Measurements from ENCODE around the gene CDK1. TPM values are rescaled to one million over a fixed set of nuclear protein-coding genes. Genes with fewer than 3 reads are reported as not detected.
"Not testable (repeated sequence)": the region's sequence is repeated elsewhere in the genome, so short reads cannot be mapped to it uniquely, and the experiment has no call there.

Gene CDK1
- total RNA-seq, 1 experiment from 2014 or later: 98.9 TPM

DNA sequence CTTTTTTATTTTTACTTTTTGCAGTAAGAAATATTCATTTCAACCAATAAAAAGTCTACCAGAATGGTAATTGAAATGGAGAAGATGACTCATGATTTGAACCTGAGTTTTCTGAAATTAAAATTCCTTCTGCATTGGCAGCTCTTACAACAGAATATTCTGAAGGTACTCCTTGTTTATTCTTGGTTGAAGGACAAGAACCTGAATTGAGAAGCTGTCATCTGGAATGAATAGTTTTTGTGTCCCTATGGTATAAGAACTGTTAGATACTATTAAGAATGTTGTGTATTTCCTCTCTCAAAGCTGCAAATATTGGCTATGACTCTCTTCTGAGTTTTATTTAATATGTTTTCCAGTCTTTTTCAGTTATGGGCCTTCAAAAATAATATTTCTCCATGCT, 56.1 kb downstream of the CDK1 start:
- H3K4me1 Mint-ChIP-seq: 0 out of 2 replicates have a peak, but pooled peaks cover 3% of the 10 kb centered on the region
- DNase-seq (ENCODE audit: low spot score) (no peak), ATAC-seq (no peak)
- POLR2A ChIA-PET: no interaction called here
- no peaks in the 10 kb centered on the region for H3K9me3 Mint-ChIP-seq
- CTCF ChIA-PET: no interaction called here
- H3K4me3 Mint-ChIP-seq: no peak overlapping the region
- TF ChIP-seq TP53 (CRISPR knock-in tag; IDR thresholded peaks at IDR 0.05) (no peak), ESRRA (CRISPR knock-in tag; IDR thresholded peaks at IDR 0.05; ENCODE audit: borderline replicate concordance) (no peak), ZNF416 (CRISPR knock-in tag; IDR thresholded peaks at IDR 0.05) (no peak), SOX15 (CRISPR knock-in tag; IDR thresholded peaks at IDR 0.05) (no peak), RELA (CRISPR knock-in tag; IDR thresholded peaks at IDR 0.05; ENCODE audit: borderline replicate concordance) (no peak), GABPB1 (CRISPR knock-in tag; IDR thresholded peaks at IDR 0.05) (no peak)
- no peaks in the 10 kb centered on the region for H3K27me3 Mint-ChIP-seq (ENCODE audit: low read depth)
- no peaks in the 10 kb centered on the region for H3K36me3 Mint-ChIP-seq
- H3K27ac Mint-ChIP-seq: no peak overlapping the region

DNA sequence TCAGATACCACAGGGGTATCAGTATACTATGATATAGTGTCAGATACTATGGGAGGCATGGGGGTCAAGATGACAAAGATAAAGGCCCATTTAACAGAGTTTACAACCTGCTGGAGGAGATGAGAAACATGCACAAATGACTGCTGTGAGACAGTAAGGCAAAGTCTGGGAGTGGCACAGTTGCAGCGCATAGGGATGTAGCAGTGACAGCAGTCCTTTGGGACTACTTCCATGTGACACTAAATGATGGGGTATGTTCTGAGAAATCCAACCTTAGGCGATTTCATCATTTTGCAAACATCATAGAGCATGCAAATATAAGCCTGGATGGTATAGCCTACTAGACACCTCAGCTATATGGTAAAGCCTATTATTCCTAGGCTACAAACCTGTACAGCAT, 56.8 kb downstream of the CDK1 start:
- Mint-ChIP-seq H3K27ac (no peak overlapping the region), H3K4me1 (0 out of 2 replicates have a peak, but pooled peaks cover 3% of the 10 kb centered on the region), H3K9me3 (no peaks in the 10 kb centered on the region), H3K36me3 (no peaks in the 10 kb centered on the region), H3K4me3 (no peak overlapping the region), H3K27me3 (ENCODE audit: low read depth) (no peaks in the 10 kb centered on the region)
- POLR2A ChIA-PET: no interaction called here
- no peak for TF ChIP-seq ZNF671 (CRISPR knock-in tag; IDR thresholded peaks at IDR 0.05)
- TF ChIP-seq NR2C2 (CRISPR knock-in tag; IDR thresholded peaks at IDR 0.05): no peak
- TF ChIP-seq, protein P1, sequence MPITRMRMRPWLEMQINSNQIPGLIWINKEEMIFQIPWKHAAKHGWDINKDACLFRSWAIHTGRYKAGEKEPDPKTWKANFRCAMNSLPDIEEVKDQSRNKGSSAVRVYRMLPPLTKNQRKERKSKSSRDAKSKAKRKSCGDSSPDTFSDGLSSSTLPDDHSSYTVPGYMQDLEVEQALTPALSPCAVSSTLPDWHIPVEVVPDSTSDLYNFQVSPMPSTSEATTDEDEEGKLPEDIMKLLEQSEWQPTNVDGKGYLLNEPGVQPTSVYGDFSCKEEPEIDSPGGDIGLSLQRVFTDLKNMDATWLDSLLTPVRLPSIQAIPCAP (CRISPR knock-in tag; IDR thresholded peaks at IDR 0.05): no peak
- no peak for TF ChIP-seq SP1 (CRISPR knock-in tag; conservative IDR thresholded peaks at IDR 0.05)
- TF ChIP-seq GRHL2 (CRISPR knock-in tag; IDR thresholded peaks at IDR 0.05; ENCODE audit: insufficient replicate concordance, severe bottlenecking): no peak
- TF ChIP-seq CREM (CRISPR knock-in tag; IDR thresholded peaks at IDR 0.05): no peak
- no peak for TF ChIP-seq RORB (CRISPR knock-in tag; IDR thresholded peaks at IDR 0.05)
- CTCF ChIA-PET: no interaction called here
- DNase-seq (ENCODE audit: low spot score): no peak
- no peak for ATAC-seq

DNA sequence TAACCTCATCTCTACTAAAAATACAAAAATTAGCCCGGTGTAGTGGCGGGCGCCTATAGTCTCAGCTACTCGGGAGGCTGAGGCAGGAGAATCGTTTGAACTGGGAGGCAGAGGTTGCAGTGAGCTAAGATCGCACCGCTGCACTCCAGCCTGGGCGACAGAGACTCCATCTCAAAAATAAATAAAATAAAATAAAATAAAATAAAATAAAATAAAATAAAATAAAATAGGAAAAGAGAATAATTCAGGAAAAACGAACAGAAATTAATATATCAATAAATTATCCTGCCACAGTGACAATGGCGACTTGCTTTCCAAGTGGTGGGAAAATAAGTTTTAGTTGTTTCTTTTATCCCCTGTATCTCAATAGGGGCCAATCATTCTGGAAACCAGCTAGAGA, 62.9 kb downstream of the CDK1 start:
- H3K27ac Mint-ChIP-seq; H3K9me3 Mint-ChIP-seq; DNase-seq (ENCODE audit: low spot score); H3K4me1 Mint-ChIP-seq; ATAC-seq; CTCF ChIA-PET; H3K36me3 Mint-ChIP-seq; H3K4me3 Mint-ChIP-seq; H3K27me3 Mint-ChIP-seq (ENCODE audit: low read depth): not testable (repeated sequence)
- TF ChIP-seq HMGA2 (CRISPR knock-in tag; IDR thresholded peaks at IDR 0.05): peak; percentile 94
- POLR2A ChIA-PET: interaction anchor here (0.6 kb wide), 3 partner anchors 345 to 1072 kb away, joined by 3 to 6 read pairs (median 5); no protein-coding TSS in a partner anchor

DNA sequence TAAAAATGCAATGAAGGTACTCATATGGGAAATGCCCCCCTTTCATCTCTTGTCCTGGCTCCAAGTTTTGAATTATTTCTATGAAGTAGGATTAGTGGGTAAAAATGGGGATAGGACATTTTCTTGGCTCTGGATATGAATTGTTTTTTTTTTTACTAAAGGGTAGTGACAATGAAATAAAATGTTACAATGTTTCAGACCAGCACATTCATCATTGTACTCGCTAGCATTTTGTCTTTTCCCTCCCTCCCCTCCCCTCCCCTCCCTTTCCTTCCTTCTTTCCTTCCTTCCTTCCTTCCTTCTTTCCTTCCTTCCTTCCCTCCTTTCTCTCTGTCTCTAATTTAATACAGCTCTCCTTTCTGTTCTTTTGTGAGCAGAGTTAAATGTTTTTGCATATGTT, 64.4 kb downstream of the CDK1 start:
- ATAC-seq: no peak

More for the DNA sequence above, 64.4 kb downstream of the CDK1 start:
- Mint-ChIP-seq H3K36me3 (no peaks in the 10 kb centered on the region), H3K4me1 (peaks cover 2% of the 10 kb centered on the region), H3K4me3 (no peak overlapping the region), H3K27ac (no peak overlapping the region), H3K9me3 (no peaks in the 10 kb centered on the region), H3K27me3 (ENCODE audit: low read depth) (no peaks in the 10 kb centered on the region)
- ChIA-PET POLR2A (interaction anchor here (0.6 kb wide), 1 partner anchor 231 kb away, joined by 4 read pairs; no protein-coding TSS in a partner anchor), CTCF (interaction anchor here (0.9 kb wide), 1 partner anchor 348 kb away, joined by 3 read pairs; no protein-coding TSS in a partner anchor)
- TF ChIP-seq ZNF263 (CRISPR knock-in tag; IDR thresholded peaks at IDR 0.05; ENCODE audit: low read depth) (no peak), ZNF423 (CRISPR knock-in tag; IDR thresholded peaks at IDR 0.05) (no peak), TEAD1 (CRISPR knock-in tag; IDR thresholded peaks at IDR 0.05) (no peak), ELF4 (CRISPR knock-in tag; IDR thresholded peaks at IDR 0.05; ENCODE audit: low read depth) (no peak), SP1 (CRISPR knock-in tag; conservative IDR thresholded peaks at IDR 0.05) (no peak), GABPB1 (CRISPR knock-in tag; IDR thresholded peaks at IDR 0.05) (no peak), JUN (CRISPR knock-in tag; IDR thresholded peaks at IDR 0.05) (no peak)
- TF ChIP-seq, protein P2, sequence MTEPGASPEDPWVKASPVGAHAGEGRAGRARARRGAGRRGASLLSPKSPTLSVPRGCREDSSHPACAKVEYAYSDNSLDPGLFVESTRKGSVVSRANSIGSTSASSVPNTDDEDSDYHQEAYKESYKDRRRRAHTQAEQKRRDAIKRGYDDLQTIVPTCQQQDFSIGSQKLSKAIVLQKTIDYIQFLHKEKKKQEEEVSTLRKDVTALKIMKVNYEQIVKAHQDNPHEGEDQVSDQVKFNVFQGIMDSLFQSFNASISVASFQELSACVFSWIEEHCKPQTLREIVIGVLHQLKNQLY (CRISPR knock-in tag; IDR thresholded peaks at IDR 0.05): no peak
- TF ChIP-seq, protein P3, sequence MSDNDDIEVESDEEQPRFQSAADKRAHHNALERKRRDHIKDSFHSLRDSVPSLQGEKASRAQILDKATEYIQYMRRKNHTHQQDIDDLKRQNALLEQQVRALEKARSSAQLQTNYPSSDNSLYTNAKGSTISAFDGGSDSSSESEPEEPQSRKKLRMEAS (CRISPR knock-in tag; IDR thresholded peaks at IDR 0.05): no peak
- TF ChIP-seq, protein P4, sequence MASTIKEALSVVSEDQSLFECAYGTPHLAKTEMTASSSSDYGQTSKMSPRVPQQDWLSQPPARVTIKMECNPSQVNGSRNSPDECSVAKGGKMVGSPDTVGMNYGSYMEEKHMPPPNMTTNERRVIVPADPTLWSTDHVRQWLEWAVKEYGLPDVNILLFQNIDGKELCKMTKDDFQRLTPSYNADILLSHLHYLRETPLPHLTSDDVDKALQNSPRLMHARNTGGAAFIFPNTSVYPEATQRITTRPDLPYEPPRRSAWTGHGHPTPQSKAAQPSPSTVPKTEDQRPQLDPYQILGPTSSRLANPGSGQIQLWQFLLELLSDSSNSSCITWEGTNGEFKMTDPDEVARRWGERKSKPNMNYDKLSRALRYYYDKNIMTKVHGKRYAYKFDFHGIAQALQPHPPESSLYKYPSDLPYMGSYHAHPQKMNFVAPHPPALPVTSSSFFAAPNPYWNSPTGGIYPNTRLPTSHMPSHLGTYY (CRISPR knock-in tag; IDR thresholded peaks at IDR 0.05): no peak
- no peak for DNase-seq (ENCODE audit: low spot score)

Data from WTC11 (cell line).